Osteoblast (primary cell): ENCODE results near the gene RNF44. TPM values are rescaled to one million over a fixed set of nuclear protein-coding genes. Genes with fewer than 3 reads are reported as not detected.

Experiments
- DNase-seq: peaks from one replicate; pipeline ENCODE4 v3.0.0; 2011; ENCODE audit warnings: low spot score, mixed read lengths; ENCODE audit not compliant: insufficient read length; ENCODE audit errors: missing footprints
- H2AFZ ChIP-seq: 2 replicates; pipeline ENCODE4 v1.6.0; 2011; ENCODE audit warnings: mild to moderate bottlenecking, low read length
- H3K27ac ChIP-seq: 2 replicates; pipeline ENCODE4 v1.5.1; 2011; ENCODE audit warnings: mild to moderate bottlenecking, low read depth, low read length, moderate library complexity
- H3K27me3 ChIP-seq: 2 replicates; pipeline ENCODE4 v1.6.0; 2012; ENCODE audit warnings: mild to moderate bottlenecking, control low read depth, inconsistent platforms, low read length, moderate library complexity; ENCODE audit not compliant: insufficient read depth
- H3K36me3 ChIP-seq: 2 replicates; pipeline ENCODE4 v1.5.1; 2011; ENCODE audit warnings: mild to moderate bottlenecking, low read length, control low read depth, moderate library complexity; ENCODE audit not compliant: insufficient read depth
- H3K4me1 ChIP-seq: 2 replicates; pipeline ENCODE4 v1.5.1; 2011; ENCODE audit warnings: mild to moderate bottlenecking, low read length, control low read depth, moderate library complexity; ENCODE audit not compliant: insufficient read depth
- H3K4me2 ChIP-seq: 2 replicates; pipeline ENCODE4 v1.6.0; 2011; ENCODE audit warnings: mild to moderate bottlenecking, low read length; ENCODE audit not compliant: insufficient read depth
- H3K4me3 ChIP-seq: fragments of 200-600 bp; sonication (generic); 3 replicates; pipeline ENCODE4 v1.5.1; 2012; ENCODE audit warnings: mild to moderate bottlenecking, low read length, inconsistent platforms; ENCODE audit not compliant: insufficient read depth
- H3K79me2 ChIP-seq: 2 replicates; pipeline ENCODE4 v1.6.0; 2012; ENCODE audit warnings: mild to moderate bottlenecking, low read length, control low read depth, inconsistent platforms; ENCODE audit not compliant: insufficient read depth
- H3K9me3 ChIP-seq: 2 replicates; pipeline ENCODE4 v1.5.1; 2011; ENCODE audit warnings: low read depth, low read length, control low read depth
- H4K20me1 ChIP-seq: 2 replicates; pipeline ENCODE4 v1.6.0; 2012; ENCODE audit warnings: mild to moderate bottlenecking, low read length, control low read depth; ENCODE audit not compliant: insufficient read depth
- total RNA-seq: library from RNA; depleted of rRNA; stranded (reverse); fragments of >200 nt; gene quantifications from 2 replicates; pipeline ENCODE4 v1.2.3, GENCODE V29; 2012
- TF ChIP-seq, protein P1 (sequence below): IDR thresholded peaks from 2 replicates; pipeline ENCODE4 v1.5.1; 2011; ENCODE audit warnings: mild to moderate bottlenecking, low read depth, low read length, moderate library complexity; ENCODE audit errors: extremely low read depth

The RNF44 gene
- total RNA-seq, 1 donor, result 5.4 TPM

DNA sequence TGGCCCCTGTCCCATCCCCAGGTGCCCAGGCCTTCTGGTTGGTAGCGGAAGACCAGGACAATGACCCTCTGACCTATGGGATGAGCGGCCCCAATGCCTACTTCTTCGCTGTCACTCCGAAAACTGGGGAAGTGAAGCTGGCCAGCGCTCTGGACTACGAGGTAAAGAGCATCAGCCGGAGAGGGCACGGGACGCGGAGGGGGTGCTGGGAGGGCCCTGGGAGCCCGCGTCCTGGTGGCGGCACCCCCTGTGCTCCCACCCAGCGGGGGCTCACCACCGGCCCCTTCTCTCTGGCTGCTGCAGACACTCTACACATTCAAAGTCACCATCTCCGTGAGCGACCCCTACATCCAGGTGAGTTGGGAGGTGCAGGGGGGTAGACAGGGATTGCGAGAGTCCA lies 31.5 kb upstream of the RNF44 start:
- DNase-seq, result no peak
- TF ChIP-seq, protein P1, sequence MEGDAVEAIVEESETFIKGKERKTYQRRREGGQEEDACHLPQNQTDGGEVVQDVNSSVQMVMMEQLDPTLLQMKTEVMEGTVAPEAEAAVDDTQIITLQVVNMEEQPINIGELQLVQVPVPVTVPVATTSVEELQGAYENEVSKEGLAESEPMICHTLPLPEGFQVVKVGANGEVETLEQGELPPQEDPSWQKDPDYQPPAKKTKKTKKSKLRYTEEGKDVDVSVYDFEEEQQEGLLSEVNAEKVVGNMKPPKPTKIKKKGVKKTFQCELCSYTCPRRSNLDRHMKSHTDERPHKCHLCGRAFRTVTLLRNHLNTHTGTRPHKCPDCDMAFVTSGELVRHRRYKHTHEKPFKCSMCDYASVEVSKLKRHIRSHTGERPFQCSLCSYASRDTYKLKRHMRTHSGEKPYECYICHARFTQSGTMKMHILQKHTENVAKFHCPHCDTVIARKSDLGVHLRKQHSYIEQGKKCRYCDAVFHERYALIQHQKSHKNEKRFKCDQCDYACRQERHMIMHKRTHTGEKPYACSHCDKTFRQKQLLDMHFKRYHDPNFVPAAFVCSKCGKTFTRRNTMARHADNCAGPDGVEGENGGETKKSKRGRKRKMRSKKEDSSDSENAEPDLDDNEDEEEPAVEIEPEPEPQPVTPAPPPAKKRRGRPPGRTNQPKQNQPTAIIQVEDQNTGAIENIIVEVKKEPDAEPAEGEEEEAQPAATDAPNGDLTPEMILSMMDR, result no peak
- Histone ChIP-seq H3K27ac (no peak overlapping the region), H2AFZ (no peak overlapping the region), H3K4me1 (no peaks in the 10 kb centered on the region), H3K4me3 (no peak overlapping the region), H3K27me3 (no peaks in the 10 kb centered on the region), H3K79me2 (no peaks in the 10 kb centered on the region), H4K20me1 (no peaks in the 10 kb centered on the region), H3K36me3 (no peaks in the 10 kb centered on the region), H3K4me2 (no peak overlapping the region), H3K9me3 (no peaks in the 10 kb centered on the region)

DNA sequence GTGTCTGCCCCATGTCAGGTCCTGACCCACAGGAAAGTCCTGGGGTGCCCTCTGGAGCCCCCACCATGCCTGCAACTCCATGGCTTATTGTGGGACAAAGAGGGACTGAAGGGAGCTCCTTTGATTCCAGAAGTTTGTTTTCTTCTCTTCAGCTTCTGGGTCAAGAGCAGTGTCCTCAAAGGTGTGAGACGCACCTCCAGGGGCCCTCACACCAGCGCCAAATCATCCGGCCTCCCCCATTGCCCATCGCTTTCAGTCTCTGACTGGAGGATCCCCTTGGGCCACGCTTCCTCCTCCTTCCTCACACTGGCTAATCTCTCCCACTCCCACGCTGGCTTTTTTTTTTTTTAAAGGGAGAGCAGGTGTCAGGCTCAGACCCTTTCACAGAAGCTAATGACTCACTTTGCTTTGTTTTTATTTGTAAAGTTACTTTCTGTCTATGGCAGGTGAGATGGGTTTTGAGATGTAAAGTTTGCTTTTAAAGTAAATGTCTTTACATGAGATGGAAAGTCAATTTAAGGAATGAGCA lies 28.6 kb upstream of the RNF44 start:
- H3K4me3 ChIP-seq, result no peak overlapping the region
- DNase-seq, result no peak
- H3K4me2 ChIP-seq, result no peak overlapping the region
- H4K20me1 ChIP-seq, result no peaks in the 10 kb centered on the region
- H3K36me3 ChIP-seq, result no peaks in the 10 kb centered on the region
- H3K79me2 ChIP-seq, result no peaks in the 10 kb centered on the region
- H3K9me3 ChIP-seq, result no peaks in the 10 kb centered on the region
- TF ChIP-seq, protein P1, result no peak
- H3K4me1 ChIP-seq, result no peaks in the 10 kb centered on the region
- H2AFZ ChIP-seq, result no peak overlapping the region
- peaks cover 6% of the 10 kb centered on the region for H3K27me3 ChIP-seq
- H3K27ac ChIP-seq, result no peak overlapping the region

DNA sequence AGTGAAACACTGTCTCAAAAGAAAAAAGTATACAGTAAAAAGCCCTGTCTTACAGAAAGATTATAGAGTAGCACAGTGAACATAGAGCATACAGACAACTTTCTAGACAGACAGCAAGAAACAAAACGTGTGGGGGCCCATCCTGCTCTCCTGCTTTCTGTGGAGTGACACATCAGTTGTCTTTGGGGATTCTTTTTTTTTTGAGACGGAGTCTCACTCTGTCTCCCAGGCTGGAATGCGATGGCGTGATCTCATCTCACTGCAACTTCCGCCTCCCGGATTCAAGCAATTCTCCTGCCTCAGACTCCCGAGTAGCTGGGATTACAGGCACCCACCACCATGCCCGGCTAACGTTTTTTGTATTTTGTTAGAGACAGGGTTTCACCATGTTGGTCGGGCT lies 26.8 kb upstream of the RNF44 start:
- TF ChIP-seq, protein P1, result no peak
- H3K27me3 ChIP-seq, result peaks cover 6% of the 10 kb centered on the region

DNA sequence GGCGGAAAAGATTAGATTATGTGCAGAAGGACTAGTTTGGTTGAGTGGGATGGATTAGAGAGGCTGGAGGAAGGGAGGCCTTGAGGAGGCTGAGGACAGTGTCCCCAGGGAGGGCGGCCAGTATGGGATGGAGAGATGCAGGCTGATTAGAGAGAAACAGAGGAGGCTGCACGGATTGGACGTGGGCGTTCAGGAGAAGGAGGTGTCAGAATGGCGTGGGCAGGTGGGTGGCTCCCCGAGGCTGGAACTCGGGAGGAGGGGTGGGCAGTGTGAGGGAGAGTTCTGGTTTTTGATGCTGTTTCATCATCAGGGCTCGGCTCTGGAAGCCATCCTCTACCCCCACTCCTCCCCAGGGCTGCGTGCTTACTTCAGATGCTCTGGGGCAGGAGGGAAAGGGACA lies 25.0 kb upstream of the RNF44 start:
- no peak for DNase-seq
- Histone ChIP-seq H3K4me3 (no peak overlapping the region), H3K27ac (no peak overlapping the region), H3K4me1 (no peaks in the 10 kb centered on the region), H2AFZ (no peak overlapping the region), H3K27me3 (peaks cover 6% of the 10 kb centered on the region), H3K4me2 (no peak overlapping the region), H3K36me3 (no peaks in the 10 kb centered on the region), H4K20me1 (no peaks in the 10 kb centered on the region), H3K79me2 (no peaks in the 10 kb centered on the region), H3K9me3 (no peaks in the 10 kb centered on the region)
- TF ChIP-seq, protein P1, result no peak

More for the DNA sequence above, 26.8 kb upstream of the RNF44 start:
- Histone ChIP-seq H4K20me1 (no peaks in the 10 kb centered on the region), H3K4me1 (no peaks in the 10 kb centered on the region), H3K4me3 (no peak overlapping the region), H3K4me2 (no peak overlapping the region), H3K27ac (no peak overlapping the region), H3K79me2 (no peaks in the 10 kb centered on the region), H3K9me3 (no peaks in the 10 kb centered on the region), H2AFZ (no peak overlapping the region), H3K36me3 (no peaks in the 10 kb centered on the region)
- no peak for DNase-seq
